ENCODE data around the gene SELENOW. TPM values are rescaled to one million over a fixed set of nuclear protein-coding genes. Genes with fewer than 3 reads are reported as not detected.
"Not testable (repeated sequence)": the region's sequence is repeated elsewhere in the genome, so short reads cannot be mapped to it uniquely, and the experiment has no call there.

The SELENOW gene
- total RNA-seq, 3 donors from 2014 or later: 297 to 525 (median 450) TPM

DNA sequence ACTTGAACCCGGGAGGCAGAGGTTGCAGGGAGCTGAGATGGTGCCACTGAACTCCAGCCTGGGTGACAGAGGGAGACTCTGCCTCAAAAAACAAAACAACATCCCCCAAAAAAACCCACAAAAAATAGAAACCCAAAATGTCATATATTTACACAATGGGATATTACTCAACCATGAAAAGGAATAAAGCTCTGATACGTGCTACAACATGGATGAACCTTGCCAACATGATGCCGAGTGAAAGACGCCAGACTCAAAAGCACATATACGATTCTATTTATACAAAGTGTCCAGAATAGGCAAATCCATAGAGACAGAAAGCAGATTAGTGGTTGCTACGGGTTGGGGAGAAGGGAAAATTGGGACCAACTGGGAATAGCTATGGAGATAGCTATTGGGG, 27.9 kb downstream of the SELENOW start:
- TF ChIP-seq POLR2AphosphoS5 (IDR thresholded peaks at IDR 0.05) (no peak), POLR2A (IDR thresholded peaks at IDR 0.05) (no peak)
- TF ChIP-seq, protein P1, sequence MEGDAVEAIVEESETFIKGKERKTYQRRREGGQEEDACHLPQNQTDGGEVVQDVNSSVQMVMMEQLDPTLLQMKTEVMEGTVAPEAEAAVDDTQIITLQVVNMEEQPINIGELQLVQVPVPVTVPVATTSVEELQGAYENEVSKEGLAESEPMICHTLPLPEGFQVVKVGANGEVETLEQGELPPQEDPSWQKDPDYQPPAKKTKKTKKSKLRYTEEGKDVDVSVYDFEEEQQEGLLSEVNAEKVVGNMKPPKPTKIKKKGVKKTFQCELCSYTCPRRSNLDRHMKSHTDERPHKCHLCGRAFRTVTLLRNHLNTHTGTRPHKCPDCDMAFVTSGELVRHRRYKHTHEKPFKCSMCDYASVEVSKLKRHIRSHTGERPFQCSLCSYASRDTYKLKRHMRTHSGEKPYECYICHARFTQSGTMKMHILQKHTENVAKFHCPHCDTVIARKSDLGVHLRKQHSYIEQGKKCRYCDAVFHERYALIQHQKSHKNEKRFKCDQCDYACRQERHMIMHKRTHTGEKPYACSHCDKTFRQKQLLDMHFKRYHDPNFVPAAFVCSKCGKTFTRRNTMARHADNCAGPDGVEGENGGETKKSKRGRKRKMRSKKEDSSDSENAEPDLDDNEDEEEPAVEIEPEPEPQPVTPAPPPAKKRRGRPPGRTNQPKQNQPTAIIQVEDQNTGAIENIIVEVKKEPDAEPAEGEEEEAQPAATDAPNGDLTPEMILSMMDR (IDR thresholded peaks at IDR 0.05): no peak
- no peaks in the 10 kb centered on the region for H3K27me3 ChIP-seq
- H3K27ac ChIP-seq: no peak overlapping the region
- intact Hi-C loops (cut with DNase I; ENCODE audit: low total_unique reads): no loop called here
- no peaks in the 10 kb centered on the region for H3K9me3 ChIP-seq
- H3K4me3 ChIP-seq: no peak overlapping the region
- no peaks in the 10 kb centered on the region for H3K4me1 ChIP-seq
- no peaks in the 10 kb centered on the region for H3K36me3 ChIP-seq
- DNase-seq (ENCODE audit: low spot score in 2 of 2): no peak

DNA sequence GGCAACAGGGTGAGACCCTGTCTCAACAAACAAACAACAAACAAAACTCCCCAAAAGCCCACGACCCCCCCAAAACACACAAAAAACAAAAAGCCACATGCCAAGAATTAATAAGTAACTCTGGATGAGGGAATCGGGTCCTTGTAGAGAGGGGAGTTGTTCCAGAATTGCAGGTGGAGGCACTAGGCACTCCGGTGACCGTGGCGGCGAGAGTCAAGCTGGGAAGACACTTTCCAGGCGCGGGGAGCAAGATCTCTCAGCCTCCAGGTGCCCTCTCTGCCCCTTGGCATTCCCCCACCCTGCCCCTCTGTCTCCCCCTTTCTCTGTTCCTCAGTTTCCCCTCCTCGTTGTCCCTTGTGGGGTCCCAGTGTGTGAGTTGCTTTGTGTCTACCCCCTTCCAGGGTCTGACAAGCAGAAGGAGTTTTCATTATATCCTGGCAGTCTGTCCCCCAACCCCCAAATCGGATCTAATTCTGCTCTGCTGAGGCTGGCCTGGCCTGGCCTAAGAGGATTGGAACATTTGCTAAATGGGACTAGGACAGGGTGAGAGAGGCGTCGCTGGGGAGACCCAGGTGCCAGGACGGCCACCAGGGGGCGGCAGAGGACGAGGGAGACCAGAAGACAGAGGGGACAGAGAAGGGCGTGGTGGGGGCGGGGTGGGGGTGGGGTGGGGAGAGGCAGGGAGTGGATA, 34.9 kb downstream of the SELENOW start:
- Histone ChIP-seq H3K4me3 (no peak overlapping the region), H3K36me3 (no peaks in the 10 kb centered on the region), H3K4me1 (no peaks in the 10 kb centered on the region), H3K27ac (no peak overlapping the region), H3K27me3 (peaks cover 0 to 3% of the 10 kb centered on the region in 2 donors), H3K9me3 (no peaks in the 10 kb centered on the region)
- TF ChIP-seq POLR2AphosphoS5 (IDR thresholded peaks at IDR 0.05) (no peak), POLR2A (IDR thresholded peaks at IDR 0.05) (no peak)
- TF ChIP-seq, protein P1 (IDR thresholded peaks at IDR 0.05): no peak
- intact Hi-C loops (cut with DNase I; ENCODE audit: low total_unique reads): no loop called here
- peak; percentile 28 to 61 for DNase-seq (ENCODE audit: low spot score in 2 of 2)

DNA sequence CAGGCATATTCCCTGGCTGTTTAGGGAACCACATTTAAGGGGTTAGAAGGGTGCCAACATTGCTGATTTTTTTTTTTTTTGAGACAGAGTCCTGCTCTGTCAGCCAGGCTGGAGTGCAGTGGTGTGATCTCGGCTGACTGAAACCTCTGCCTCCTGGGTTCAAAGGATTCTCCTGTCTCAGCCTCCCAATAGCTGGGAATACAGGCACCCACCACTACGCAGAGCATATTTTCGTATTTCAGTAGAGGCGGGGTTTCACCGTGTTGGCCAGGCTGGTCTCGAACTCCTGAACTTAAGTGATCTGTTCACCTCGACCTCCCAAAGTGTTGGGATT, 35.5 kb downstream of the SELENOW start:
- no peaks in the 10 kb centered on the region for H3K36me3 ChIP-seq
- intact Hi-C loops (cut with DNase I; ENCODE audit: low total_unique reads): no loop called here
- no peak overlapping the region for H3K27ac ChIP-seq
- DNase-seq (ENCODE audit: low spot score in 2 of 2): no peak
- H3K4me1 ChIP-seq: no peaks in the 10 kb centered on the region
- H3K9me3 ChIP-seq: no peaks in the 10 kb centered on the region
- peaks cover 0 to 3% of the 10 kb centered on the region in 2 donors for H3K27me3 ChIP-seq
- TF ChIP-seq, protein P1 (IDR thresholded peaks at IDR 0.05): no peak
- TF ChIP-seq POLR2AphosphoS5 (IDR thresholded peaks at IDR 0.05): no peak
- no peak for TF ChIP-seq POLR2A (IDR thresholded peaks at IDR 0.05)
- no peak overlapping the region for H3K4me3 ChIP-seq

DNA sequence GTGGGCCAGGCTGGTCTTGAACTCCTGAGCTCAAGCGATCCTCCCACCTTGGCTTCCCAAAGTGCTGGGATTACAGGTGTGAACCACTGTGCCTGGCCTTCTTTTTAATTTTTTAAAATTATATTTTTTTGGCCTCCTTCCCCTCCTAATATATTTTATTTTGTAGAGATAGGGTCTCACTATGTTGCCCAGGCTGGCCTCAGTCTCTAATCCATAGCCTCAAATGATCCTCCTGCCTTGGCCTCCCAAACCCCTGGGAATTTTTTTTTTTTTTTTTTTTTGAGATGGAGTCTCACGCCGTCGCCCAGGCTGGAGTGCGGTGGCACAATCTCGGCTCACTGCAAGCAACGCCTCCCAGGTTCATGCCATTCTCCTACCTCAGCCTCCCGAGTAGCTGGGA, 37.8 kb downstream of the SELENOW start:
- H3K27ac ChIP-seq; H3K36me3 ChIP-seq; DNase-seq (ENCODE audit: low spot score in 2 of 2); H3K4me3 ChIP-seq; H3K4me1 ChIP-seq; intact Hi-C loops (cut with DNase I; ENCODE audit: low total_unique reads); H3K9me3 ChIP-seq: not testable (repeated sequence)
- peaks cover 0 to 17% of the 10 kb centered on the region in 2 donors for H3K27me3 ChIP-seq

DNA sequence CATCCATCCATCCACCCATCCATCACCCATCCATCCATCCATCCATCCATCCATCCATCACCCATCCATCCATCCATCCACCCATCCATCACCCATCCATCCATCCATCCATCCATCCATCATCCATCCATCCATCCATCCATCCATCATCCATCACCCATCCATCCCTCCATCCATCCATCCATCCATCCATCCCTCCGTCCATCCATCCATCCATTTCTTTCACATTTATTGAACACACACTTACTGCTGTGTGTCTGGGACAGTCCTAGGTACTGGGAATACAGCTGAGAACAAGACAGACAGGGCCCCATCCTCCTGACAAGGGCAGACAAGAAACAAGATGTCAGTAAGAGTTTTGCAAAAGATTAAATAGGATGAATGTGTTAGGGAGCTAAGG, 39.7 kb downstream of the SELENOW start:
- H3K27me3 ChIP-seq: peaks cover 0 to 21% of the 10 kb centered on the region in 2 donors
- H3K4me1 ChIP-seq; intact Hi-C loops (cut with DNase I; ENCODE audit: low total_unique reads); H3K36me3 ChIP-seq; H3K27ac ChIP-seq; H3K9me3 ChIP-seq; DNase-seq (ENCODE audit: low spot score in 2 of 2); H3K4me3 ChIP-seq: not testable (repeated sequence)

DNA sequence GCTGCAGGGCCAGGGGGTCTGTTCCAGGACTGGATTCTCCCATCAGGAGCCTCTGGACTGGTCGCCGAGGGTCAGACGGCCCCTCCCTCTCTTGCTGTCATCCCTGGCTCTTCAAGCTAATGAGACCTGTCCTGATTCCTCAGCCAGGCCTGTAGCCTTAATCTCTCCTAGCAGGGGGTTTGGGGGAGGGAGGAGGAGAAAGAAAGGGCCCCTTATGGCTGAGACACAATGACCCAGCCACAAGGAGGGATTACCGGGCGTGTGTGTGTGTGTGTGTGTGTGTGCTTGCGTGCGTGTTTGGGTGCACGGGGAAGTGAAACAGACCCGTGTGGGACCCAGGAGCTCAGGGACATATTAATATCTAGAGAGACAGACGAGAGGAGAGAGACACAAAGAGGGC, 41.4 kb downstream of the SELENOW start:
- Histone ChIP-seq H3K27me3 (peaks cover 0 to 21% of the 10 kb centered on the region in 2 donors), H3K36me3 (no peaks in the 10 kb centered on the region), H3K4me3 (no peak overlapping the region), H3K9me3 (no peaks in the 10 kb centered on the region), H3K4me1 (no peaks in the 10 kb centered on the region), H3K27ac (no peak overlapping the region)
- intact Hi-C loops (cut with DNase I; ENCODE audit: low total_unique reads): no loop called here
- TF ChIP-seq POLR2A (IDR thresholded peaks at IDR 0.05): no peak
- DNase-seq (ENCODE audit: low spot score in 2 of 2): no peak

DNA sequence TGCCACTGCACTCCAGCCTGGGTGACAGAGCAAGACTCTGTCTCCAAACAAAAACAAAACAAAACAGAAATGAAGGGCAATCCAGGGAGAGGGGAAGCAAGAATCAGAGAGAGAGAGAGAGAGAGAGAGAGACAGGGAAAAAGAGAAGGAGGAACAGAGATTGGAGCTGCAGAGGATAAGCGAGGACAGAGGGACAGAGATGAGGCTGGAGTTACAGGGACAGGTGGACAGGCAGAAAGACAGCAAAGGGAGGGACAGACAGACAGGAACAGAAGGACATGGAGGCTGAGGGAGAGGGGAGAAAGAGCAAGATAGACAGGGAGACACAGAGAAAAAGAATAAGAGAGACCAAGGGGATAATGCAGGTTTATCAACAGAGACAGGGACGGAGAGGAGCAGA, 41.9 kb downstream of the SELENOW start:
- intact Hi-C loops (cut with DNase I; ENCODE audit: low total_unique reads): no loop called here
- TF ChIP-seq POLR2AphosphoS5 (IDR thresholded peaks at IDR 0.05): no peak
- TF ChIP-seq POLR2A (IDR thresholded peaks at IDR 0.05): no peak
- TF ChIP-seq, protein P1 (IDR thresholded peaks at IDR 0.05): no peak
- H3K27me3 ChIP-seq: peaks cover 0 to 21% of the 10 kb centered on the region in 2 donors
- no peaks in the 10 kb centered on the region for H3K9me3 ChIP-seq
- no peak overlapping the region for H3K27ac ChIP-seq
- H3K4me3 ChIP-seq: no peak overlapping the region
- H3K36me3 ChIP-seq: no peaks in the 10 kb centered on the region
- no peaks in the 10 kb centered on the region for H3K4me1 ChIP-seq
- DNase-seq (ENCODE audit: low spot score in 2 of 2): no peak

Measured in breast epithelium (tissue), 4 donors.